Measurements from ENCODE around the gene CYTH2.

CYTH2 gene

GRCh38 chr19:48461651-48461981 lies 7.6 kb upstream of the CYTH2 start:
- H3K4me1 ChIP-seq: no peaks in the 10 kb centered on the region
- H3K27ac ChIP-seq: no peak overlapping the region
- intact Hi-C loops (cut with DNase I; ENCODE audit: low total_unique reads): no loop called here
- DNase-seq: no peak
- TF ChIP-seq, protein P1, sequence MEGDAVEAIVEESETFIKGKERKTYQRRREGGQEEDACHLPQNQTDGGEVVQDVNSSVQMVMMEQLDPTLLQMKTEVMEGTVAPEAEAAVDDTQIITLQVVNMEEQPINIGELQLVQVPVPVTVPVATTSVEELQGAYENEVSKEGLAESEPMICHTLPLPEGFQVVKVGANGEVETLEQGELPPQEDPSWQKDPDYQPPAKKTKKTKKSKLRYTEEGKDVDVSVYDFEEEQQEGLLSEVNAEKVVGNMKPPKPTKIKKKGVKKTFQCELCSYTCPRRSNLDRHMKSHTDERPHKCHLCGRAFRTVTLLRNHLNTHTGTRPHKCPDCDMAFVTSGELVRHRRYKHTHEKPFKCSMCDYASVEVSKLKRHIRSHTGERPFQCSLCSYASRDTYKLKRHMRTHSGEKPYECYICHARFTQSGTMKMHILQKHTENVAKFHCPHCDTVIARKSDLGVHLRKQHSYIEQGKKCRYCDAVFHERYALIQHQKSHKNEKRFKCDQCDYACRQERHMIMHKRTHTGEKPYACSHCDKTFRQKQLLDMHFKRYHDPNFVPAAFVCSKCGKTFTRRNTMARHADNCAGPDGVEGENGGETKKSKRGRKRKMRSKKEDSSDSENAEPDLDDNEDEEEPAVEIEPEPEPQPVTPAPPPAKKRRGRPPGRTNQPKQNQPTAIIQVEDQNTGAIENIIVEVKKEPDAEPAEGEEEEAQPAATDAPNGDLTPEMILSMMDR (IDR thresholded peaks at IDR 0.05): no peak
- peaks cover 0 to 14% (median 0%) of the 10 kb centered on the region in 3 donors for H3K36me3 ChIP-seq
- H3K4me3 ChIP-seq: no peak overlapping the region
- no peaks in the 10 kb centered on the region for H3K9me3 ChIP-seq
- H3K27me3 ChIP-seq: no peaks in the 10 kb centered on the region

DNA sequence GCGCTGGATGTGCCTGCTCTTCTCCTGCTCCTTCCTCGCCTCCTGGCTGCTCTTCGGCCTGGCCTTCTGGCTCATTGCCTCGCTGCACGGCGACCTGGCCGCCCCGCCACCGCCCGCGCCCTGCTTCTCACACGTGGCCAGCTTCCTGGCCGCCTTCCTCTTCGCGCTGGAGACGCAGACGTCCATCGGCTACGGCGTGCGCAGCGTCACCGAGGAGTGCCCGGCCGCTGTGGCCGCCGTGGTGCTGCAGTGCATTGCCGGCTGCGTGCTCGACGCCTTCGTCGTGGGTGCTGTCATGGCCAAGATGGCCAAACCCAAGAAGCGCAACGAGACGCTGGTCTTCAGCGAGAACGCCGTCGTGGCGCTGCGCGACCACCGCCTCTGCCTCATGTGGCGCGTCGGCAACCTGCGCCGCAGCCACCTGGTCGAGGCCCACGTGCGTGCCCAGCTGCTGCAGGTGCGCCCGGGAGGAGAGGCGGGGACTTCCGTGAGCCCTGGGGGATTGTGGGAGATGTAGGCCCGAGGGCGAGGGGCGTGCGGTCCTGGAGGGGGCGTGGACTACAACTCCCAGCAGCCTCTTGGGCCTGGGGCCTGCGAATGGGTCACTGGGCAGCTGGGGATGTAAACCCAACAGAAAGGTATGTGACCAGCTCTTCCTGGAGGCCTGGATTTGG lies 7.0 kb upstream of the CYTH2 start:
- peaks cover 0 to 9% (median 0%) of the 10 kb centered on the region in 3 donors for H3K36me3 ChIP-seq
- intact Hi-C loops (cut with DNase I; ENCODE audit: low total_unique reads): no loop called here

DNA sequence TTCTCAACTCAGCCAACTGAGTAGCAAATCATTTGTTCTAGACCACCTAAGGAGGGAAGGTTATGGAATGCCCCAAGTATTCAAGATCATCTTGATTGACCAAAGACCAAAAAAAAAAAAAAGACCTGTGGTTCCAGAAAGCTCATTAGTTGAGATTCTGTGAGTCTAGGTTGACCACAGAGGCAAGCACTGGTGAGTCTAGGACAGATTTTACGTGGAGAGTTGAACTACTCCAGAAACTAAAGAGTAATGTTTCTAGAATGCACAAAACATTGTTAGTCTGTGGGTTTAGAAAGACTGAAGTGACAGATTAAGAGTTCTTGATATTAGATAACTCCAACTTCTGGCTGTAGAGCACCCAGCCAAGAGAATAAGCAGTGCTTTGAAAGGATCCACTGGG lies 4.0 kb upstream of the CYTH2 start:
- no peaks in the 10 kb centered on the region for H3K27me3 ChIP-seq
- no peak overlapping the region for H3K4me3 ChIP-seq
- peaks cover 0 to 9% (median 7%) of the 10 kb centered on the region in 4 donors for H3K4me1 ChIP-seq
- TF ChIP-seq, protein P1 (IDR thresholded peaks at IDR 0.05): no peak
- intact Hi-C loops (cut with DNase I; ENCODE audit: low total_unique reads): no loop called here
- H3K27ac ChIP-seq: no peak overlapping the region
- peaks cover 0 to 9% (median 3%) of the 10 kb centered on the region in 3 donors for H3K36me3 ChIP-seq
- DNase-seq: no peak
- H3K9me3 ChIP-seq: no peaks in the 10 kb centered on the region

More for the DNA sequence above, 7.0 kb upstream of the CYTH2 start:
- H3K9me3 ChIP-seq: no peaks in the 10 kb centered on the region
- no peak for DNase-seq
- TF ChIP-seq, protein P1 (IDR thresholded peaks at IDR 0.05): no peak
- H3K4me1 ChIP-seq: no peaks in the 10 kb centered on the region
- no peak overlapping the region for H3K27ac ChIP-seq
- no peak overlapping the region for H3K4me3 ChIP-seq
- H3K27me3 ChIP-seq: no peaks in the 10 kb centered on the region

DNA sequence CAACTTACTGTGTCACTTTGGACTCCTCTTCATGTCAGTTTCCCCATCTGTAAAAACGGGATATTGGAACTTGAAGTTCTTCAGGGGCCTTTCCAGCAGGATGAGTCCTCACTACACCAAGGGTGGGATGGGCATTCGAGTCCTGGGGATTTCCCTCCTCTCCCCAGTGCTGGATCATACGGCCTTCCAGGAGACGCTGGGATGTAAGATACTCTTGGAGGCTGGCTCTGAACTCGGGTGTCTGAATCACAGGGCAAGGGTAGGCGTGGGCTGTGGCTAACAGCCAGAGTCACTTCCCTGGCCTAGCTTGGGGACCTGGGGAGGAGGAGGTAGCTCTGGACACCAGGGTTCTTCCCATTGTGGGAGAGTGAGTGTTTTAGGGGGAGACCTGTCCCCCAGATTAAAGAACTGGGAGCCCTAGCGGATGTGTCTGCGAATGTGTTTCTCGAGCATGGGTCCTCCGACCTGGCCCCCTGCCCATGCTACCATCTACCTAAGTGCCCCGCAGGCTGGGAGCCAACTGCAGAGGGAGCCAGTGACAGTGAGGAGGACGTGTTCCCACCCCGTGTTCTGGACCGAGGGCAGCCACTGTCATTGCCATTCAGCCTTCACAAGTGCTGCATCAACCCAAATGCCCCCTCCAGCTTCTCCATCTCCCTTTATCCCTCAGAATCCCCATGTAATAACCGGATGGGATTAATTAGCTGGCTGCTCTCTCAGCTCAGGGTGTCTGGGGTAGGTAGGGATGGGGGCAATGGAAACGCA lies 2.4 kb upstream of the CYTH2 start:
- TF ChIP-seq, protein P1 (IDR thresholded peaks at IDR 0.05): no peak
- Histone ChIP-seq H3K9me3 (no peaks in the 10 kb centered on the region), H3K4me3 (no peak overlapping the region), H3K36me3 (peaks cover 12 to 24% (median 18%) of the 10 kb centered on the region in 3 donors), H3K4me1 (peaks cover 0 to 25% (median 17%) of the 10 kb centered on the region in 4 donors), H3K27ac (no peak overlapping the region), H3K27me3 (no peaks in the 10 kb centered on the region)
- intact Hi-C loops (cut with DNase I; ENCODE audit: low total_unique reads): no loop called here
- no peak for DNase-seq

GRCh38 chr19:48468772-48469288 lies 339 bp upstream of the CYTH2 start:
- peak overlapping the region; percentile 88 to 98 for H3K27ac ChIP-seq
- TF ChIP-seq, protein P1 (IDR thresholded peaks at IDR 0.05): no peak
- intact Hi-C loops (cut with DNase I; ENCODE audit: low total_unique reads): no loop called here

More at GRCh38 chr19:48468772-48469288, 339 bp upstream of the CYTH2 start:
- Histone ChIP-seq H3K27me3 (no peaks in the 10 kb centered on the region), H3K4me1 (peaks cover 0 to 37% (median 19%) of the 10 kb centered on the region in 4 donors), H3K36me3 (peaks cover 33 to 39% (median 37%) of the 10 kb centered on the region in 3 donors), H3K4me3 (peak overlapping the region; percentile 67 to 90), H3K9me3 (no peaks in the 10 kb centered on the region)
- peak; percentile 100 for DNase-seq
